T follicular helper cell (primary cell): ENCODE measurements around the gene TP73.

Source experiments
- DNase-seq: peaks from one replicate; pipeline ENCODE4 v3.0.0-alpha.2; 2020; ENCODE audit warnings: low read depth

TP73 gene

DNA sequence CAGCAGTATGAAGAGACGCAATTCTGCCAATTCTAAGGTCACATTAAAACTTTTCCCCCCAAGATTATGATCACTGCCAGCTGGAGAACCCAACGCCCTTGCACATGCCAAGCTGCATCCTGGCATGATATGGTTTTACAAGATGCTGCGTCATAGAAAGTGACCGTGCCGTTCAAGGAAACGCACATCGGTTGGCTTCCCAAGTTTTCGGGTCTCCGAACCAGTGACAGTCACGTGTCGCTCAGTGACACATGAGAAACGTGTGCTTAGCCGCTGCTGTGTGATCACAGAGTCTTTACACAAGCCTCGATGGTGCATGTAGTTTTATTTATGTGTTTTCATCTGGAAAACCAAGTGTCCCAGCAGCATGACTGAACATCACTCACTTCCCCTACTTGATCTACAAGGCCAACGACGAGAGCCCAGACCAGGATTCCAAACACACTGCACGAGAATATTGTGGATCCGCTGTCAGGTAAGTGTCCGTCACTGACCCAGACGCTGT, 127.6 kb downstream of the TP73 start:
- no peak for DNase-seq

DNA sequence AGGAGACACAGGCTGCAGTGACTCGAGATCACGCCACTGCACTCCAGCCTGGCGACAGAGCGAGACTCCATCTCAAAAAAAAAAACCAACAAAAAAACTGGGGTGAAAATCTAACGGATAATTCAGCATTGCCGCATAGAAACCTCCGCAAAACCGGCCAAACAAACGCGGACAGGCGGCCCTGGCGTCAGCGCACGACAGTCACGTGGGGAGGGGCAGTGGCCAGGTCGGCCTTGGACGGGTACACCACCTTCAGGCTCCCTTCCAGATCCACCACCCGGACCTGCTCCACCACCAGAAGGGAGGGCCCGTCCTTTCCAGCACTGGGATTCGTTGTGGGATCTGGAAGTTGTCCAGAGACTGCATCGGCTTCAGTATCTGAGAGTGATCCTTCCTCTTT, 128.6 kb downstream of the TP73 start:
- no peak for DNase-seq

DNA sequence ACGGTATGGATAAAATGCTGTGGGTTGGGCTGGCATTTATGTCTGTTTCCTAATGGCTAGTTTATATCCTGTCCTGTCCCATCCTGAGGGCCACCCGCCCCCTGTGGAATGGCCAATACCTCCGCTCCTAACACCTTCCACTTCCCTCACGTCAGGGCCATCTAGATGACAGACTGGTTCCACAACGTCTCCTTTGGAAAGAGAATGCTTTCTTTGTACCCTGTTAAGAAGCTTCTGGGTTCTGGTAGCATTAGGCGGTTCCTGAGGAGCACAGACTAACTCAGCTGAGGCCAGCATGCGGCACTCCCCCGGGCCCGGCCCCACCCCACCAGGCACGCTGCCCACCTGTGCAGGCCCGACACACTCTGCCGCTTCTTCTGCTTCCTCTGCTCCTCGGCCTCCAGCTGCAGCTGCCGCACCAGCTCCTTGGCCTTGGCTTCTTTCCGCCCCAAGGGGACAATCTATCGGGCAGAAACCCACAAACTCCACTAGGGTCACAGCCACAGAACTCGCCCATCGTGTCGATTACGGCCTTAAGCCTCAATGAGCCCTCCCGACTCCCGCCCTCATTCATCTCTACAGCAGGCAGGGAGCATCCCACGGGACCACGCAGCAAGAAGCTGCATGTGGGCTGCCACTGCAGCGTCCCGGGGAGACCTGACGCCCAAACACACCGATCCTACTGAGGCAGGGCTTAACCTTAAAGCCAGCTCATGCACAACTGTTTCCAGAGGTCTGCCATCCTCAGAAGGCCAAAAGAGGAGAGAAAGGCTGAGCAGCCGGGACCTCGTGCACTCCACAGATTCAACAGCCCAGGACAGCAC, 131.5 kb downstream of the TP73 start:
- DNase-seq, result no peak

DNA sequence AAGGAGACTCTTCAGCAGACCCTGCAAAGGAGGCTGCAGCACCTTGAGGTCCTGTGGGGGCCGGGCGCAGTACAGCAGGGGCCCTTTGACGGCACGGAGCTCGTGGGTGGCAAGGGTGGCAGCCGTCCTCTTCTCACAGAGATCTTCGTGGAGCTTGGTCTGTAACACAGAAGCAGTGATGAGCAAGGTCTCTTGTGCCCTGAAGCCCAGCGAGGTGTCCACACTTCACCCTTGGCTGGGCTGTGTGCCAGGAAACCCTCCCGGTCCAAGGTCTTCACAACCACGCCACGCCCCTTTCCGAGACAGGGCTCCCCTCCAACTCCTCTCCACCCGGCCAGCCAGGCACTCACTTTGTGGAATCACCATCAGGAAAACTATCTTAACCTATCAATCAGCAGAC, 132.7 kb downstream of the TP73 start:
- no peak for DNase-seq

DNA sequence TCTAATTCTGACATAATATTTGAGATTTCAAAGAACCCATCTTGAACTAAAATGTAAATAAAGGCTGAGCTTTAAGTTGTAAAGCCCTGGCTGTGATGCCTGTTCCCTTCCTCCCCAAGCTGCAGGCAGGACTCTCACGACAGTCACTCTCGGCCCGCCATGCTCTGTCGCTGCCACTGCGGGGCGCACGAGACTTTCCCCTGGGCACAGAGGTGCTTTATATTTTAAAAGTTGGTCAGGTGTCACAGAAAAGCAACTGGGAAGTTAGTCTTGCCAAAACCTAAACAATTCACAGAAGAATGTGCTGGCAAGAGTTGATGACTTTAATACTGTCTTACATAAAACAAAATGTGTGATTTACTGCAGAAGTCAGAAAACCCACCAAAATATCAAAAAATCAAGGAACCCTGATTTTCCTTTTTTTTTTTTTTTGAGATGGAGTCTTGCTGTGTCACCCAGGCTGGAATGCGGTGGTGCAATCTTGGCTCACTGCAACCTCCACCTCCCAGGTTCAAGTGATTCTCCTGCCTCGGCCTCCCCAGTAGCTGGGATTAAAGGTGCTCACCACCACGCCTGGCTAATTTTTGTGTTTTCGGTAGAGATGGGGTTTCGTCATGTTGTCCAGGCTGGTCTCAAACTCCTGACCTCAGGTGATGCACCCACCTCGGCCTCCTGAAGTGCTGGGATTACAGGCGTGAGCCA, 133.3 kb downstream of the TP73 start:
- no peak for DNase-seq
